GM12878 (cell line): ENCODE data around the gene ATP1A1. TPM values are rescaled to one million over a fixed set of nuclear protein-coding genes. Genes with fewer than 3 reads are reported as not detected.

Experiments
- ATAC-seq: fragments of 200-7000 bp; cut with Tn5 transposase; 3 replicates; pipeline ENCODE4 v1.9.1; 2020; ENCODE audit warnings: mild to moderate bottlenecking, moderate library complexity
- BruUV-seq: library from RNA; stranded (reverse); fragments of 400-500 nt; replicated peaks from 2 replicates; lab custom pipeline; 2021; lab: Mats Ljungman, UMichigan
- CTCF ChIA-PET: fragments of 300-600 bp; sonication (Branson Sonifier 250); formaldehyde crosslinking; extraction: SDS; loops from one replicate; lab custom pipeline; 2021; ENCODE audit warnings: inconsistent platforms; lab: Yijun Ruan, JAX
- POLR2A ChIA-PET: fragments of 350-600 bp; formaldehyde crosslinking; extraction: SDS; loops from one replicate; lab custom pipeline; 2021; ENCODE audit warnings: inconsistent platforms; lab: Charles Lee
- RAD21 ChIA-PET: fragments of 300-600 bp; sonication (Branson Sonifier 250); formaldehyde crosslinking; loops from one replicate; lab custom pipeline; 2023; ENCODE audit warnings: antibody characterized with exemption; ENCODE audit not compliant: unreplicated experiment; lab: Charles Lee
- SMC1A ChIA-PET: fragments of 300-600 bp; sonication (Branson Sonifier 250); formaldehyde crosslinking; loops from one replicate; lab custom pipeline; 2023; ENCODE audit not compliant: unreplicated experiment, uncharacterized antibody; lab: Charles Lee
- DNase-seq: peaks from one replicate; pipeline ENCODE4 v3.0.0-alpha.2; 2011; ENCODE audit warnings: low read depth, low spot score
- FAIRE-seq: peaks from 3 replicates; lab custom pipeline; 2011; peaks lifted over from hg19 to GRCh38; lab: Jason Lieb, UNC
- H2AFZ ChIP-seq: 2 replicates; pipeline ENCODE4 v1.6.0; 2011; ENCODE audit warnings: low read depth, low read length, control low read depth; ENCODE audit not compliant: control insufficient read depth
- H3K27ac ChIP-seq: 2 replicates; pipeline ENCODE4 v1.5.1; 2011; ENCODE audit warnings: control low read depth; ENCODE audit not compliant: control insufficient read depth, insufficient read depth
- H3K27me3 ChIP-seq, 2 experiments: replicated peaks in 1 of 2; 2 replicates each; pipeline versions ENCODE4 v1.6.0 to v1.6.1; 2011; ENCODE audit warnings: low read length in 1 of 2; ENCODE audit not compliant: control insufficient read depth in 2 of 2, insufficient read depth in 2 of 2
- H3K36me3 ChIP-seq, 2 experiments: 2 replicates each; pipeline ENCODE4 v1.5.1; 2011; ENCODE audit warnings: low read length in 1 of 2; ENCODE audit not compliant: control insufficient read depth in 2 of 2, insufficient read depth in 2 of 2
- H3K4me1 ChIP-seq: 2 replicates; pipeline ENCODE4 v1.6.1; 2011; ENCODE audit warnings: mild to moderate bottlenecking, low read length, moderate library complexity, mixed read lengths; ENCODE audit not compliant: control insufficient read depth, insufficient read depth
- H3K4me2 ChIP-seq: 2 replicates; pipeline ENCODE4 v1.6.0; 2011; ENCODE audit warnings: control low read depth; ENCODE audit not compliant: control insufficient read depth, insufficient read depth
- H3K4me3 ChIP-seq: fragments of 200-600 bp; sonication (generic); 2 replicates; pipeline ENCODE4 v1.5.1; 2016
- H3K79me2 ChIP-seq: 2 replicates; pipeline ENCODE4 v1.6.0; 2011; ENCODE audit warnings: low read length; ENCODE audit not compliant: control insufficient read depth, insufficient read depth
- H3K9ac ChIP-seq: 2 replicates; pipeline ENCODE4 v1.8.0; 2011; ENCODE audit warnings: low read length, control low read depth, mixed read lengths; ENCODE audit not compliant: control insufficient read depth, insufficient read depth
- H3K9me3 ChIP-seq: replicated peaks from 3 replicates; pipeline ENCODE4 v1.5.1; 2011; ENCODE audit warnings: mild to moderate bottlenecking, low read length; ENCODE audit not compliant: control insufficient read depth, insufficient read depth
- H4K20me1 ChIP-seq: 2 replicates; pipeline ENCODE4 v1.6.0; 2011; ENCODE audit not compliant: control insufficient read depth, insufficient read depth
- ESRRA ChIP-seq: IDR thresholded peaks from 2 replicates; pipeline ENCODE4 v1.6.1; 2012; ENCODE audit warnings: mild to moderate bottlenecking, low read length, improper control_type of control experiment
- IRF4 ChIP-seq: IDR thresholded peaks from 2 replicates; pipeline ENCODE4 v1.6.1; 2011; ENCODE audit warnings: low read depth, low read length
- KDM1A ChIP-seq: fragments of 200-600 bp; sonication (generic); IDR thresholded peaks from 2 replicates; pipeline ENCODE4 v1.6.1; 2016; ENCODE audit warnings: borderline replicate concordance
- MYC ChIP-seq: IDR thresholded peaks from 2 replicates; pipeline ENCODE4 v1.6.1; 2011; ENCODE audit warnings: mild to moderate bottlenecking, low read length, moderate library complexity, inconsistent platforms; ENCODE audit not compliant: insufficient read depth, insufficient replicate concordance, insufficient read length, severe bottlenecking
- NR2C1 ChIP-seq: fragments of 450-650 bp; IDR thresholded peaks from 2 replicates; pipeline ENCODE4 v1.6.1; 2017; ENCODE audit warnings: antibody characterized with exemption, mild to moderate bottlenecking, moderate library complexity
- SMAD1 ChIP-seq: fragments of 450-650 bp; IDR thresholded peaks from 2 replicates; pipeline ENCODE4 v1.6.1; 2018; ENCODE audit warnings: mild to moderate bottlenecking, low read depth; ENCODE audit not compliant: partially characterized antibody
- TBL1XR1 ChIP-seq: IDR thresholded peaks from 2 replicates; pipeline ENCODE4 v1.6.1; 2012; ENCODE audit warnings: low read depth, low read length, improper control_type of control experiment
- TCF7 ChIP-seq: IDR thresholded peaks from 2 replicates; pipeline ENCODE4 v1.6.1; 2014; ENCODE audit warnings: antibody characterized with exemption, borderline replicate concordance
- YY1 ChIP-seq: IDR thresholded peaks from 2 replicates; pipeline ENCODE4 v1.6.1; 2011; ENCODE audit warnings: low read depth, mild to moderate bottlenecking, low read length
- WGBS: methylation state at CpG from one replicate; pipeline ENCODE4 v1.1.6; 2016; ENCODE audit warnings: low lambda C conversion rate; ENCODE audit not compliant: insufficient replicate concordance, insufficient coverage; ENCODE audit errors: missing lambda C conversion rate; 5-methylcytosine and 5-hydroxymethylcytosine counted together
- in situ Hi-C: fragments of 300-500 bp; cut with MboI; formaldehyde crosslinking; loops from 9 replicates; pipeline ENCODE4 v1.14.3; 2018; ENCODE audit warnings: mixed read lengths
- intact Hi-C: fragments of 100-400 bp; cut with micrococcal nuclease; formaldehyde crosslinking; loops from one replicate; pipeline ENCODE4 v1.14.2; 2022; ENCODE audit not compliant: unreplicated experiment
- polyA plus RNA-seq, 11 experiments: library from polyadenylated mRNA; depleted of rRNA in 4 of 11; unstranded in 6 of 11; stranded (reverse) in 5 of 11; fragments of >200 nt; fragmentation: Nextera tagmentation in 4 of 11; fragmentation: Illumina TruSeq in 1 of 11; extraction: Ambion mirVana in 4 of 11; extraction: Trizol in 1 of 11; gene quantifications; 1 replicate in 1 of 11; 2 replicates in 10 of 11; pipeline versions ENCODE4 v1.2.1 to v1.2.3, GENCODE V29; 2011 to 2016; ENCODE audit warnings: inconsistent platforms in 2 of 11, missing spikeins in 2 of 11, low read depth in 1 of 11
- total RNA-seq, 4 experiments: library from RNA; depleted of rRNA in 3 of 4; stranded (reverse); fragments of >200 nt in 3 of 4; fragmentation: Illumina TruSeq in 1 of 4; extraction: Trizol in 1 of 4; gene quantifications; 2 replicates each; pipeline versions ENCODE4 v1.2.1 to v1.2.3, GENCODE V29; 2013 to 2021
- TF ChIP-seq, protein P1 (sequence below): IDR thresholded peaks from 2 replicates; pipeline ENCODE4 v1.6.1; 2012; ENCODE audit warnings: low read depth, low read length, improper control_type of control experiment

ATP1A1 gene
- total and polyA plus RNA-seq, 10 of the 15 experiments (the other 5 are each of a cell fraction or from before 2014, with no cell fraction given), result 113 to 566 (median 313) TPM

DNA sequence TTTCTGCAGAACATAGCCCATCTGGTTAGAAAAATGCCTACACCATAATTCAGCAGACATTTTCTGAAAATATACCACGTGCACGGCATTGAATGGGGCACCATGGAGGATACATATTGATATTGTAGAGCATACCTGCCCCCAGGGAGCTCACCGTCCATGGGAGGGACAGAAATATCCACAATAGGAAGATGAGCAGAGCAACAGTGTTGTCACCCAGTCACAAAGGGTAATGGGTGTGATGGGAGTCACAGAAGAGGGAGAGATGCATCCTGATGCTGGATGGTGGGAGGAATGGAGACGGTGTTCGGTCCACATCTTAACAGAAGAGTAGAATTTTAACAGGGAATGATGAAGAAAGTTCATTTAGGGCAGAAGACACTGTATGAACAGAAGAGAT is 51.4 kb downstream of the ATP1A1 start:
- H3K9ac ChIP-seq, result no peak overlapping the region
- TF ChIP-seq IRF4 (no peak), MYC (no peak), TCF7 (no peak), SMAD1 (no peak), KDM1A (no peak), YY1 (no peak), NR2C1 (no peak), TBL1XR1 (no peak), ESRRA (no peak)
- TF ChIP-seq, protein P1, sequence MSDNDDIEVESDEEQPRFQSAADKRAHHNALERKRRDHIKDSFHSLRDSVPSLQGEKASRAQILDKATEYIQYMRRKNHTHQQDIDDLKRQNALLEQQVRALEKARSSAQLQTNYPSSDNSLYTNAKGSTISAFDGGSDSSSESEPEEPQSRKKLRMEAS, result no peak
- in situ Hi-C loops, result no loop called here
- ATAC-seq (no peak), DNase-seq (no peak), FAIRE-seq (no peak)
- intact Hi-C loops, result no loop called here
- no peak overlapping the region for H2AFZ ChIP-seq
- H3K4me1 ChIP-seq, result peaks cover under 1% of the 10 kb centered on the region
- SMC1A ChIA-PET, result no interaction called here
- H3K79me2 ChIP-seq, result no peaks in the 10 kb centered on the region
- H3K4me2 ChIP-seq, result no peak overlapping the region
- H3K4me3 ChIP-seq, result no peak overlapping the region
- H3K36me3 ChIP-seq, result no peaks in the 10 kb centered on the region
- POLR2A ChIA-PET, result no interaction called here
- H3K27me3 ChIP-seq, result no peaks in the 10 kb centered on the region
- 26% methylated on average over 5 of the region's 5 CpGs for WGBS
- H3K9me3 ChIP-seq, result no peaks in the 10 kb centered on the region
- CTCF ChIA-PET, result no interaction called here
- no TSS peak for BruUV-seq
- H3K27ac ChIP-seq, result no peak overlapping the region
- no peaks in the 10 kb centered on the region for H4K20me1 ChIP-seq
- RAD21 ChIA-PET, result no interaction called here
